Caco-2 (cell line): ENCODE measurements around the gene RAB15. TPM values are rescaled to one million over a fixed set of nuclear protein-coding genes. Genes with fewer than 3 reads are reported as not detected.
A peak's percentile ranks its signal among the peaks of the same experiment; 100 is the strongest.

Source experiments
- BruUV-seq: library from RNA; stranded (reverse); fragments of 400-500 nt; replicated peaks from 2 replicates; lab custom pipeline; 2021; lab: Mats Ljungman, UMichigan
- CTCF ChIA-PET: fragments of 300-600 bp; sonication (Branson Sonifier 250); formaldehyde crosslinking; loops from one replicate; lab custom pipeline; 2022; ENCODE audit warnings: antibody characterized with exemption; lab: Charles Lee
- POLR2A ChIA-PET: fragments of 300-600 bp; sonication (Branson Sonifier 250); formaldehyde crosslinking; loops from one replicate; lab custom pipeline; 2022; ENCODE audit warnings: antibody characterized with exemption; lab: Charles Lee
- DNase-seq, 2 experiments: peaks; one replicate each; pipeline versions ENCODE4 v3.0.0 to v3.0.0-alpha.2; 2020 to 2022
- H3K27me3 ChIP-seq: replicated peaks from 2 replicates; pipeline ENCODE4 v1.6.0; 2011; ENCODE audit warnings: low read length; ENCODE audit not compliant: control insufficient read depth, insufficient read depth
- H3K36me3 ChIP-seq: 2 replicates; pipeline ENCODE4 v1.5.1; 2011; ENCODE audit warnings: low read length; ENCODE audit not compliant: control insufficient read depth, insufficient read depth
- H3K4me1 ChIP-seq: fragments of 250-450 bp; sonication (Bioruptor Pico); 2 replicates; pipeline ENCODE4 v1.5.1; 2020; ENCODE audit warnings: mild to moderate bottlenecking
- H3K4me3 ChIP-seq: 2 replicates; pipeline ENCODE4 v1.5.1; 2011; ENCODE audit warnings: low read depth, mild to moderate bottlenecking, control low read depth, low read length
- H3K9me3 ChIP-seq: fragments of 250-450 bp; sonication (Bioruptor Pico); 2 replicates; pipeline ENCODE4 v1.5.1; 2020; ENCODE audit warnings: mild to moderate bottlenecking, moderate library complexity
- H3K27ac Mint-ChIP-seq: one replicate; pipeline ENCODE4 v1.8.0; 2022; ENCODE audit warnings: mixed read lengths; ENCODE audit not compliant: unreplicated experiment
- H3K27me3 Mint-ChIP-seq: one replicate; pipeline ENCODE4 v1.8.0; 2022; ENCODE audit warnings: mixed read lengths; ENCODE audit not compliant: insufficient read depth, unreplicated experiment
- H3K36me3 Mint-ChIP-seq: one replicate; pipeline ENCODE4 v1.8.0; 2022; ENCODE audit warnings: mild to moderate bottlenecking, mixed read lengths; ENCODE audit not compliant: insufficient read depth, unreplicated experiment
- H3K4me1 Mint-ChIP-seq: one replicate; pipeline ENCODE4 v1.8.0; 2022; ENCODE audit warnings: low read depth, mixed read lengths; ENCODE audit not compliant: unreplicated experiment
- H3K4me3 Mint-ChIP-seq: one replicate; pipeline ENCODE4 v1.8.0; 2022; ENCODE audit warnings: mild to moderate bottlenecking, moderate library complexity, mixed read lengths; ENCODE audit not compliant: unreplicated experiment
- H3K9me3 Mint-ChIP-seq: one replicate; pipeline ENCODE4 v1.8.0; 2022; ENCODE audit warnings: mixed read lengths; ENCODE audit not compliant: unreplicated experiment
- intact Hi-C: fragments of 100-400 bp; cut with micrococcal nuclease; formaldehyde crosslinking; loops from one replicate; pipeline ENCODE4 v1.10.0; 2022; ENCODE audit not compliant: unreplicated experiment
- total RNA-seq: library from RNA; stranded (reverse); gene quantifications from 2 replicates; pipeline ENCODE4 v1.2.3, GENCODE V29; 2022
- TF ChIP-seq, protein P1 (sequence below), 2 experiments: fragments of 200-600 bp in 1 of 2; IDR thresholded peaks; 1 replicate in 1 of 2; 2 replicates in 1 of 2; pipeline versions ENCODE4 v1.5.1 to v1.8.0; 2011 to 2022; ENCODE audit warnings: antibody characterized with exemption in 1 of 2, control low read depth in 1 of 2, inconsistent platforms in 1 of 2, low read depth in 1 of 2, low read length in 1 of 2, mild to moderate bottlenecking in 1 of 2, moderate library complexity in 1 of 2; ENCODE audit not compliant: insufficient read depth in 1 of 2, severe bottlenecking in 1 of 2, unreplicated experiment in 1 of 2

RAB15 gene
- total RNA-seq, 1 experiment from 2014 or later: 92.5 TPM

- TF ChIP-seq, protein P1, sequence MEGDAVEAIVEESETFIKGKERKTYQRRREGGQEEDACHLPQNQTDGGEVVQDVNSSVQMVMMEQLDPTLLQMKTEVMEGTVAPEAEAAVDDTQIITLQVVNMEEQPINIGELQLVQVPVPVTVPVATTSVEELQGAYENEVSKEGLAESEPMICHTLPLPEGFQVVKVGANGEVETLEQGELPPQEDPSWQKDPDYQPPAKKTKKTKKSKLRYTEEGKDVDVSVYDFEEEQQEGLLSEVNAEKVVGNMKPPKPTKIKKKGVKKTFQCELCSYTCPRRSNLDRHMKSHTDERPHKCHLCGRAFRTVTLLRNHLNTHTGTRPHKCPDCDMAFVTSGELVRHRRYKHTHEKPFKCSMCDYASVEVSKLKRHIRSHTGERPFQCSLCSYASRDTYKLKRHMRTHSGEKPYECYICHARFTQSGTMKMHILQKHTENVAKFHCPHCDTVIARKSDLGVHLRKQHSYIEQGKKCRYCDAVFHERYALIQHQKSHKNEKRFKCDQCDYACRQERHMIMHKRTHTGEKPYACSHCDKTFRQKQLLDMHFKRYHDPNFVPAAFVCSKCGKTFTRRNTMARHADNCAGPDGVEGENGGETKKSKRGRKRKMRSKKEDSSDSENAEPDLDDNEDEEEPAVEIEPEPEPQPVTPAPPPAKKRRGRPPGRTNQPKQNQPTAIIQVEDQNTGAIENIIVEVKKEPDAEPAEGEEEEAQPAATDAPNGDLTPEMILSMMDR (IDR thresholded peaks at IDR 0.05; ENCODE audit: insufficient read depth in 1 of 2, low read depth in 1 of 2, low read length in 1 of 2, severe bottlenecking in 1 of 2, unreplicated experiment in 1 of 2): no peak
- H3K27me3 ChIP-seq: no peaks in the 10 kb centered on the region
- H3K36me3 ChIP-seq: no peaks in the 10 kb centered on the region; the same call in 1 of the 2 replicates
- no peak overlapping the region for H3K4me3 Mint-ChIP-seq
- no TSS peak for BruUV-seq
- no peaks in the 10 kb centered on the region for H3K9me3 ChIP-seq
- H3K27me3 Mint-ChIP-seq: no peaks in the 10 kb centered on the region
- CTCF ChIA-PET: no interaction called here
- intact Hi-C loops: no loop called here
- H3K9me3 Mint-ChIP-seq: no peaks in the 10 kb centered on the region
- H3K4me3 ChIP-seq: no peak overlapping the region
- peaks cover 25% of the 10 kb centered on the region for H3K36me3 Mint-ChIP-seq
- POLR2A ChIA-PET: no interaction called here
- no peak overlapping the region for H3K27ac Mint-ChIP-seq
- no peak for DNase-seq
- H3K4me1 Mint-ChIP-seq: peaks cover 18% of the 10 kb centered on the region
- peaks cover 30% of the 10 kb centered on the region for H3K4me1 ChIP-seq
Measured at GRCh38 chr14:64968167-64968566, 4.0 kb downstream of the RAB15 start.

- CTCF ChIA-PET: interaction anchor here (0.6 to 0.7 kb wide), 2 partner anchors 14 to 41 kb away, joined by 3 to 6 read pairs; no protein-coding TSS in a partner anchor
- TF ChIP-seq, protein P1 (IDR thresholded peaks at IDR 0.05; ENCODE audit: insufficient read depth in 1 of 2, low read depth in 1 of 2, low read length in 1 of 2, severe bottlenecking in 1 of 2, unreplicated experiment in 1 of 2): no peak
- intact Hi-C loops: loop anchor here (2.0 kb wide), 2 partner anchors 16 to 28 kb away; no protein-coding TSS in a partner anchor
- no peaks in the 10 kb centered on the region; the same call in 1 of the 2 replicates for H3K36me3 ChIP-seq
- BruUV-seq: no TSS peak
- Mint-ChIP-seq H3K27ac (peak overlapping the region; percentile 48), H3K4me1 (peaks cover 18% of the 10 kb centered on the region), H3K9me3 (no peaks in the 10 kb centered on the region), H3K4me3 (peak overlapping the region; percentile 15), H3K36me3 (peaks cover 29% of the 10 kb centered on the region), H3K27me3 (no peaks in the 10 kb centered on the region)
- H3K27me3 ChIP-seq: no peaks in the 10 kb centered on the region
- peak; percentile 80 to 83 for DNase-seq
- H3K9me3 ChIP-seq: no peaks in the 10 kb centered on the region
- H3K4me3 ChIP-seq: no peak overlapping the region
- POLR2A ChIA-PET: no interaction called here
- H3K4me1 ChIP-seq: peaks cover 23% of the 10 kb centered on the region
Measured at GRCh38 chr14:64966976-64967375, 5.2 kb downstream of the RAB15 start.

DNA sequence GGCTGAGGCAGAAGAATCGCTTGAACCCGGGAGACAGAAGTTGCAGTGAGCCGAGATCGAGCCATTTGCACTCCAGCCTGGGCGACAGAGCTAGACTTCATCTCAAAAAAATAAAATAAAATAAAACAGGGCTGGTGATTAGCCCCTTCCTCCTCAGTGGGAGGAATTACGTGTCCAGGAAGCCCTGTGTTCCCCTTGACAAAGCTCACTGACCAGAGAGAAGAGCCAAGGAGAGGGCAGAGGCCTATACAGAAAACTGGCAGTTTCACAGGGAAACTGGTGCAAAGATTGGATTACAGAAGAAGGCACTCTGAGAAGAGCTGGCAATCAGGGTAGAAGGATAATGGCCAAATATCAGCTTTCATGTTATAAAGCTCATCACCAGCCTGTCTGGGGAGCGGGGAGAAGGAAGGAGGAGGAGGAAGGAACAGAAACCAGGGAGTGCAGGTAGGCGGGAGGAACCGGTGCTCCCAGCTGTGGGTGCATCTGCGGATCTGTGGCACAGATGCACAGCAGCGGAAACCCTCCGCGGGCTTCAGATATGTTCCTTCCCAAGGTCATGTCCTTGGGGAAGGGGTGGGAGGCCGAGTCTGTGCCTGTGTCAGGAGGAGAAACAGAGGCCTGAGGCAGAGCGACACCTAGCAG is 6.7 kb downstream of the RAB15 start:
- TF ChIP-seq, protein P1 (IDR thresholded peaks at IDR 0.05; ENCODE audit: insufficient read depth in 1 of 2, low read depth in 1 of 2, low read length in 1 of 2, severe bottlenecking in 1 of 2, unreplicated experiment in 1 of 2): no peak
- BruUV-seq: no TSS peak
- Mint-ChIP-seq H3K27ac (no peak overlapping the region), H3K4me1 (peaks cover 21% of the 10 kb centered on the region), H3K9me3 (no peaks in the 10 kb centered on the region), H3K4me3 (no peak overlapping the region), H3K27me3 (no peaks in the 10 kb centered on the region), H3K36me3 (peaks cover 29% of the 10 kb centered on the region)
- POLR2A ChIA-PET: no interaction called here
- no peaks in the 10 kb centered on the region for H3K9me3 ChIP-seq
- intact Hi-C loops: no loop called here
- H3K4me1 ChIP-seq: peaks cover 14% of the 10 kb centered on the region
- no peaks in the 10 kb centered on the region for H3K27me3 ChIP-seq
- no peak for DNase-seq
- CTCF ChIA-PET: no interaction called here
- H3K36me3 ChIP-seq: no peaks in the 10 kb centered on the region; the same call in 1 of the 2 replicates
- no peak overlapping the region for H3K4me3 ChIP-seq
